ENCODE results near the gene NANOS3. TPM values are rescaled to one million over a fixed set of nuclear protein-coding genes. Genes with fewer than 3 reads are reported as not detected.

The NANOS3 gene
- total RNA-seq, 4 donors from 2014 or later, result 1.2 TPM; not detected in 3

DNA sequence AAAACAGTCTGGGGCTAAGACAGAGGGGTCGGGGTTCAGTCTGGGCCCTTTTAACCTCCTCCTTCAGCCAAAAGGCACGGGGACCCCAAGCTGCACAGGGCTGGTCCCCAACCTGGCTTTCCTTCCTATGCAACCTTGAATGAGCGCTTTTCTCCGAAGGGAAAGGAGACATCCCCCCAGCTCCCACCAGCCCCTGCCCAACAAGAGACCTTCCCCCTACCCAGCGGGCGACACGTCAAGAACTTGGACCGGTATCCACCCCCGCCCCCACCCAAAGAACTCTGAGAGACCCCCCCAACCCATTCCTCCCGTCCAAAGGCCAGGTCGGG, 35.0 kb upstream of the NANOS3 start:
- peaks cover 4 to 25% of the 10 kb centered on the region in 2 donors for H3K4me1 ChIP-seq

DNA sequence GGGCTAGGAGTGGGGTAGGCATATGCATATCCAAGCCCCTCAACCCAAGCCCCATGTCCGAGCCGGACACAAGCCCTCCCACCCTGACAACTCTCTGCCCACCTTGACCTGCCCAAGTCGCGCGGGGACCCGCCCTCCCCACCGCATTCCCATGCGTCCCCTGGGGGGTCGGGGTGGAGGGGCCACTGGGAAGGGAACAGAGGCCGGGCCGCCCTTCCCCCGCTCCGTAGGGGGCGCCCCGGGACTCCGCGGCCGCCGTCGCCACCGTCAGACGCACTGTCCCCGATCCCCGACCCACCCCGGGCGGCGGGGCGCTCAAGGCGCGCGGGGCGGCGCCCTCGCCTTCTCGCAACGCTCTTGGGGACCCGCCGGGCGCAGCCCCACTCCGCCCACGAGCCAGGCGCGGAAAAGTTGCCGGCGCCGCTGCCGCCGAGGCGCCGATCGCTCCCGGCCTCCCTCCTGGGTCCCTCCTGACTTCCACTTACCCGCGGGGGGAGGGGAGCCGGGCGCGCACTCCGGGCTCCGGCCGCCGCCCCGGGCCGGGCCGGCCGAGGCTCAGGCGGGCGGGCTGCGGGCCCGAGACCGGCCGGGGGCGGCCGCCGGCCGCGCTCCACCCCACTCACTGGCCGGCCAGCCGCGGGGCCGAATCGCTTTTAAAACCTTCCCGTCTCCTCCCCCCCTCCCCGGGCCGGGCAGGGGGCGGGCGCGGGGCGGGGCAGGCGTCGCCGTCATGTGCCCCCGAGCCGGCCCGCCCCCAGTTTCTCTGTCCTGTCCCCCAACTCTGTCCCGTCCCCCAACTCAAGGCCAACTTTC, 34.4 kb upstream of the NANOS3 start:
- Histone ChIP-seq H3K4me1 (peaks cover 0 to 27% of the 10 kb centered on the region in 2 donors), H3K4me3 (peak overlapping the region; percentile 56 to 96), H3K27me3 (no peaks in the 10 kb centered on the region), H3K27ac (peak overlapping the region; percentile 99 to 100), H3K36me3 (no peaks in the 10 kb centered on the region), H3K9me3 (no peaks in the 10 kb centered on the region)
- TF ChIP-seq, protein P1, sequence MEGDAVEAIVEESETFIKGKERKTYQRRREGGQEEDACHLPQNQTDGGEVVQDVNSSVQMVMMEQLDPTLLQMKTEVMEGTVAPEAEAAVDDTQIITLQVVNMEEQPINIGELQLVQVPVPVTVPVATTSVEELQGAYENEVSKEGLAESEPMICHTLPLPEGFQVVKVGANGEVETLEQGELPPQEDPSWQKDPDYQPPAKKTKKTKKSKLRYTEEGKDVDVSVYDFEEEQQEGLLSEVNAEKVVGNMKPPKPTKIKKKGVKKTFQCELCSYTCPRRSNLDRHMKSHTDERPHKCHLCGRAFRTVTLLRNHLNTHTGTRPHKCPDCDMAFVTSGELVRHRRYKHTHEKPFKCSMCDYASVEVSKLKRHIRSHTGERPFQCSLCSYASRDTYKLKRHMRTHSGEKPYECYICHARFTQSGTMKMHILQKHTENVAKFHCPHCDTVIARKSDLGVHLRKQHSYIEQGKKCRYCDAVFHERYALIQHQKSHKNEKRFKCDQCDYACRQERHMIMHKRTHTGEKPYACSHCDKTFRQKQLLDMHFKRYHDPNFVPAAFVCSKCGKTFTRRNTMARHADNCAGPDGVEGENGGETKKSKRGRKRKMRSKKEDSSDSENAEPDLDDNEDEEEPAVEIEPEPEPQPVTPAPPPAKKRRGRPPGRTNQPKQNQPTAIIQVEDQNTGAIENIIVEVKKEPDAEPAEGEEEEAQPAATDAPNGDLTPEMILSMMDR (IDR thresholded peaks at IDR 0.05), result peak in 3 of 4 experiments; percentile 5 to 16 (median 12)
- peak; percentile 92 to 98 for TF ChIP-seq POLR2A (IDR thresholded peaks at IDR 0.05)
- peak; percentile 91 to 92 for DNase-seq
- intact Hi-C loops (cut with DNase I; ENCODE audit: low total_unique reads), result no loop called here

More for the DNA sequence above, 35.0 kb upstream of the NANOS3 start:
- H3K9me3 ChIP-seq, result no peaks in the 10 kb centered on the region
- TF ChIP-seq, protein P1 (IDR thresholded peaks at IDR 0.05), result no peak
- TF ChIP-seq POLR2A (IDR thresholded peaks at IDR 0.05), result no peak
- no peaks in the 10 kb centered on the region for H3K36me3 ChIP-seq
- intact Hi-C loops (cut with DNase I; ENCODE audit: low total_unique reads), result no loop called here
- no peaks in the 10 kb centered on the region for H3K27me3 ChIP-seq
- no peak for DNase-seq
- peak overlapping the region; percentile 56 to 96 for H3K4me3 ChIP-seq
- H3K27ac ChIP-seq, result peak overlapping the region; percentile 99 to 100

DNA sequence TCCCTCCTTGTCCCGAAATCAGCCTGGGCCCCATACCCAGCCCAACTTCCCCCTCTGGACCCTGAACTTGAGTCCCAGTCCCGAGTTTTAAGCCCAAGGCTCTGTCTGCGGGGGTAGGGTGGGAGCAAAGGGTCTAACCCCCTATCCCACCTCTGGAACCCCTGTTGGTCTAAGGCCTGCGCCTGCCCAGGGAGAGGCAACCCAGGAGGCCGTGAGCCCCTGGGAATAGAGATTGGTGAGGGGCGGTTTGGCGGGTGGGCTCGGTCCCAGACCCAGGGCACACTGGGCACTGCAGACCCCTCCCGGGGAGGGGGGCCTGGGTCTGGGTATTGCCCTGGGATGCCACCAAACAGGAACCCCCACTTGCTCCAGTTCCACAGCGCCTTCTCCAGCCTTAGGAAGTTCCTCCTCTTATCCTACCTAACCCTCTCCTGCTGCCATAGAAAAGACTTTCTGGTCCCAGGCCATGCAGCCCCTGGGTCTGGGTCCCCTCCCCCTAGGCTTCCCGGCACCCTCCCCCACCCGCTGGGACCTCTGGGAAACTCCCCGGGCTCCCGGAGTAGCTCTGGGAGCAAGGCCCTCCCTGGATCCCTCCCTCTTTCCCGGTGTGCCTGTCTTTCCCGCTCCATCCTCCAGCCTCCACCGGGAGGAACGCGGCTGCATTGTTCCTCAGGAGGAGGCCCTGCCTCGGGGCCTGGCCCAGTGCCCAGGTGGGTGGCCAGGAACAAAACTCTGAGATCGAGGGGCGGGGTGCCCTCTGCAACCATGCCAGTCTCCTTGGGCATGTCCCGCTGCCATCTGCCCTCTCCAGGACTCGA, 33.6 kb upstream of the NANOS3 start:
- Histone ChIP-seq H3K4me1 (peaks cover under 1 to 27% of the 10 kb centered on the region in 2 donors), H3K36me3 (no peaks in the 10 kb centered on the region), H3K4me3 (peak overlapping the region; percentile 56 to 96), H3K27ac (peak overlapping the region; percentile 99 to 100), H3K27me3 (no peaks in the 10 kb centered on the region), H3K9me3 (no peaks in the 10 kb centered on the region)
- intact Hi-C loops (cut with DNase I; ENCODE audit: low total_unique reads), result no loop called here
- TF ChIP-seq, protein P1 (IDR thresholded peaks at IDR 0.05), result no peak
- TF ChIP-seq POLR2A (IDR thresholded peaks at IDR 0.05), result peak in 1 of 2 donors; percentile 18
- DNase-seq, result peak; percentile 75 to 77

DNA sequence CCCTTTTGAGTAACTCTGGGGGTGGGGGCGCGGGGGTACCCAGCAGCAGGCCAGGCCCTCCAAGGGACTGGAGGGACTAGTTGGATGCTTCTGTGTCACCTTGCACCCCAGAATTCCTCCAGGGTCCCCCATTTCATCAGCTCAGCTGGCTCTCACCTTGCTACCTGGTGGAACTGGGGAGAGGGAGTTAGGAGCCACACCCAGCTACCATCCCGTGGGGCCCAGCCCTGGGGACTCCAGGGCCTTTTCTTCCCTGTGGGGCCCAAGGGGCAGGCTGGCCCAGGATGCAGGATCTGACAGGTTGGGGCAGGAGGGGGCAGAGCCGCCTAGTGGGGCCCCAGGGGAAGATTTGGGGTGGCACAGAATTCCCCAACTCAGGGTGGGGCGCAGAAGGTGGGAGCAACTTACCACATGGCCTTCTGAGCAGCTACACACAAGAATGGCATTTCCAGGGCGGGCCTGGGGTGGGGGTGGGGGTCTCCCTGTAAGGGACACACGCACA, 32.8 kb upstream of the NANOS3 start:
- no peak for TF ChIP-seq POLR2A (IDR thresholded peaks at IDR 0.05)
- TF ChIP-seq, protein P1 (IDR thresholded peaks at IDR 0.05), result no peak
- H3K27me3 ChIP-seq, result no peaks in the 10 kb centered on the region
- peaks cover 3 to 23% of the 10 kb centered on the region in 2 donors for H3K4me1 ChIP-seq
- DNase-seq, result no peak
- H3K4me3 ChIP-seq, result no peak overlapping the region
- H3K27ac ChIP-seq, result peak overlapping the region; percentile 99 to 100
- no peaks in the 10 kb centered on the region for H3K36me3 ChIP-seq
- intact Hi-C loops (cut with DNase I; ENCODE audit: low total_unique reads), result no loop called here
- H3K9me3 ChIP-seq, result no peaks in the 10 kb centered on the region
